GM23338 (cell line): Measurements from ENCODE around the gene EHD2. TPM values are rescaled to one million over a fixed set of nuclear protein-coding genes. Genes with fewer than 3 reads are reported as not detected.

Source experiments
- ATAC-seq: fragments of 200-7000 bp; cut with Tn5 transposase; 3 replicates; pipeline ENCODE4 v1.9.1; 2020
- DNase-seq: peaks from one replicate; pipeline ENCODE4 v3.0.0-alpha.2; 2015; ENCODE audit warnings: low spot score
- H2AFZ ChIP-seq: fragments of 200-600 bp; sonication (generic); 2 replicates; pipeline ENCODE4 v1.8.0; 2016; ENCODE audit warnings: antibody characterized with exemption, mild to moderate bottlenecking, moderate library complexity
- H3F3A ChIP-seq: fragments of 200-600 bp; sonication (generic); replicated peaks from 2 replicates; pipeline ENCODE4 v1.8.0; 2017; ENCODE audit warnings: antibody characterized with exemption, mixed run types, low read depth
- H3K27ac ChIP-seq: fragments of 200-600 bp; sonication (generic); 2 replicates; pipeline ENCODE4 v1.6.1; 2016; ENCODE audit warnings: low read depth
- H3K27me3 ChIP-seq: fragments of 200-600 bp; sonication (generic); 2 replicates; pipeline ENCODE4 v1.8.0; 2016; ENCODE audit warnings: mild to moderate bottlenecking, mixed run types, moderate library complexity; ENCODE audit not compliant: insufficient read depth
- H3K36me3 ChIP-seq: fragments of 200-600 bp; sonication (generic); 2 replicates; pipeline ENCODE4 v1.8.0; 2016; ENCODE audit warnings: mild to moderate bottlenecking; ENCODE audit not compliant: insufficient read depth
- H3K4me1 ChIP-seq: fragments of 200-600 bp; sonication (generic); 2 replicates; pipeline ENCODE4 v1.8.0; 2016; ENCODE audit warnings: mild to moderate bottlenecking, moderate library complexity; ENCODE audit not compliant: insufficient read depth
- H3K4me2 ChIP-seq: fragments of 200-600 bp; sonication (generic); 2 replicates; pipeline ENCODE4 v1.7.1; 2017; ENCODE audit warnings: mixed run types
- H3K4me3 ChIP-seq: fragments of 200-600 bp; sonication (generic); 2 replicates; pipeline ENCODE4 v1.6.1; 2016; ENCODE audit warnings: mixed run types
- H3K79me2 ChIP-seq: fragments of 200-600 bp; sonication (generic); replicated peaks from 2 replicates; pipeline ENCODE4 v1.8.0; 2017; ENCODE audit warnings: mild to moderate bottlenecking; ENCODE audit not compliant: insufficient read depth
- H3K9me2 ChIP-seq: fragments of 200-600 bp; sonication (generic); 2 replicates; pipeline ENCODE4 v1.8.0; 2017; ENCODE audit not compliant: insufficient read depth
- H4K20me1 ChIP-seq: fragments of 200-600 bp; sonication (generic); replicated peaks from 2 replicates; pipeline ENCODE4 v1.8.0; 2017; ENCODE audit warnings: mild to moderate bottlenecking; ENCODE audit not compliant: insufficient read depth
- H3K27ac Mint-ChIP-seq: 2 replicates; pipeline ENCODE4 v1.8.0; 2020; ENCODE audit warnings: inconsistent platforms, mild to moderate bottlenecking, moderate library complexity, mixed read lengths
- H3K27me3 Mint-ChIP-seq: 3 replicates; pipeline ENCODE4 v1.8.0; 2022; ENCODE audit warnings: low read depth, mild to moderate bottlenecking, moderate library complexity, mixed read lengths, inconsistent platforms; ENCODE audit not compliant: insufficient read depth, poor library complexity
- H3K36me3 Mint-ChIP-seq: 3 replicates; pipeline ENCODE4 v1.8.0; 2021; ENCODE audit warnings: low read depth, mild to moderate bottlenecking, inconsistent platforms, moderate library complexity, mixed read lengths
- H3K4me1 Mint-ChIP-seq: 3 replicates; pipeline ENCODE4 v1.8.0; 2020; ENCODE audit warnings: mild to moderate bottlenecking, inconsistent platforms, mixed read lengths
- H3K4me3 Mint-ChIP-seq: 3 replicates; pipeline ENCODE4 v1.8.0; 2021; ENCODE audit warnings: moderate library complexity, mild to moderate bottlenecking, inconsistent platforms, mixed read lengths
- H3K9me3 Mint-ChIP-seq: 3 replicates; pipeline ENCODE4 v1.8.0; 2020; ENCODE audit warnings: moderate library complexity, mild to moderate bottlenecking, inconsistent platforms, mixed read lengths
- CREB1 ChIP-seq: fragments of 250-450 bp; sonication (Bioruptor Pico); IDR thresholded peaks from 2 replicates; pipeline ENCODE4 v1.5.0; 2020; ENCODE audit warnings: low read depth, mild to moderate bottlenecking, moderate library complexity
- CTCF ChIP-seq, 2 experiments: fragments of 200-600 bp in 1 of 2; sonication (generic) in 1 of 2; conservative IDR thresholded peaks; 2 replicates each; pipeline versions ENCODE4 v1.5.1 to v1.6.1; 2016 to 2017; ENCODE audit warnings: antibody characterized with exemption in 2 of 2, low read depth in 2 of 2, mild to moderate bottlenecking in 2 of 2, moderate library complexity in 1 of 2
- EZH2 ChIP-seq: fragments of 200-600 bp; sonication (generic); IDR thresholded peaks from one replicate; pipeline ENCODE4 v1.8.0; 2017; ENCODE audit warnings: antibody characterized with exemption, mild to moderate bottlenecking, low read depth; ENCODE audit not compliant: unreplicated experiment
- POLR2AphosphoS5 ChIP-seq: IDR thresholded peaks from 2 replicates; pipeline ENCODE4 v1.6.1; 2016; ENCODE audit warnings: antibody characterized with exemption, low read depth
- STAT1 ChIP-seq: IDR thresholded peaks from one replicate; pipeline ENCODE4 v1.6.1; 2016; ENCODE audit warnings: antibody characterized with exemption; ENCODE audit not compliant: unreplicated experiment
- ZNF114 ChIP-seq: fragments of 250-450 bp; sonication (Bioruptor Pico); IDR thresholded peaks from 2 replicates; pipeline ENCODE4 v1.5.0; 2020; ENCODE audit warnings: mild to moderate bottlenecking, moderate library complexity
- polyA plus RNA-seq: library from polyadenylated mRNA; unstranded; fragments of >200 nt; fragmentation: Nextera tagmentation; extraction: Ambion mirVana; gene quantifications from 2 replicates; pipeline ENCODE4 v1.2.1, GENCODE V29; 2016
- total RNA-seq: library from RNA; depleted of rRNA; stranded (reverse); fragments of >200 nt; shearing (Covaris generic); gene quantifications from 2 replicates; pipeline ENCODE4 v1.2.3, GENCODE V29; 2014

Gene EHD2
- total and polyA plus RNA-seq, 2 experiments from 2014 or later: 6.6 to 10.8 TPM

GRCh38 chr19:47704656-47705055 lies 8.6 kb upstream of the EHD2 start:
- TF ChIP-seq STAT1 (no peak), POLR2AphosphoS5 (no peak), ZNF114 (CRISPR knock-in tag) (no peak), EZH2 (no peak), CREB1 (CRISPR knock-in tag) (no peak)
- no peaks in the 10 kb centered on the region for H3K9me2 ChIP-seq
- H3K4me1 ChIP-seq: no peaks in the 10 kb centered on the region
- H3K36me3 ChIP-seq: peaks cover 7% of the 10 kb centered on the region
- H3K4me3 Mint-ChIP-seq: no peak overlapping the region
- H3K27me3 Mint-ChIP-seq: peaks cover 21% of the 10 kb centered on the region
- no peak overlapping the region for H3K27ac ChIP-seq
- H3K27me3 ChIP-seq: no peaks in the 10 kb centered on the region
- DNase-seq (no peak), ATAC-seq (no peak)
- H3K9me3 Mint-ChIP-seq: no peaks in the 10 kb centered on the region
- H3K36me3 Mint-ChIP-seq: peaks cover 21% of the 10 kb centered on the region
- peaks cover 4% of the 10 kb centered on the region; the same call in 1 of the 2 replicates for H4K20me1 ChIP-seq
- H3K27ac Mint-ChIP-seq: no peak overlapping the region
- H3K79me2 ChIP-seq: no peaks in the 10 kb centered on the region
- H3F3A ChIP-seq: 0 out of 2 replicates have a peak, but pooled peaks cover 11% of the 10 kb centered on the region
- H3K4me1 Mint-ChIP-seq: peaks cover 3% of the 10 kb centered on the region; the same call in 1 of the 3 replicates
- H3K4me2 ChIP-seq: no peak overlapping the region
- H2AFZ ChIP-seq: no peak overlapping the region
- H3K4me3 ChIP-seq: no peak overlapping the region

- peak; percentile 96 for DNase-seq
- H3K4me2 ChIP-seq: no peak overlapping the region
- H3K4me3 Mint-ChIP-seq: peak overlapping the region; percentile 6; the same call in 2 of the 3 replicates
Measured at GRCh38 chr19:47707135-47707925, 5.9 kb upstream of the EHD2 start.

More at GRCh38 chr19:47707135-47707925, 5.9 kb upstream of the EHD2 start:
- Histone ChIP-seq H3K4me3 (no peak overlapping the region), H3K36me3 (no peaks in the 10 kb centered on the region), H4K20me1 (no peaks in the 10 kb centered on the region), H3F3A (0 out of 2 replicates have a peak, but pooled peaks cover 6% of the 10 kb centered on the region), H3K27me3 (no peaks in the 10 kb centered on the region), H2AFZ (peak overlapping the region; percentile 91; the same call in 1 of the 2 replicates), H3K27ac (no peak overlapping the region), H3K9me2 (no peaks in the 10 kb centered on the region), H3K4me1 (no peaks in the 10 kb centered on the region), H3K79me2 (no peaks in the 10 kb centered on the region)
- peak; percentile 96 for ATAC-seq
- H3K27ac Mint-ChIP-seq: no peak overlapping the region
- peaks cover 3% of the 10 kb centered on the region; the same call in 1 of the 3 replicates for H3K4me1 Mint-ChIP-seq
- no peaks in the 10 kb centered on the region for H3K9me3 Mint-ChIP-seq
- TF ChIP-seq POLR2AphosphoS5 (no peak), ZNF114 (CRISPR knock-in tag) (0 out of 2 replicates have a peak, but pooled peaks have one; percentile 46), CREB1 (CRISPR knock-in tag) (peak; percentile 51), CTCF (conservative IDR thresholded peaks at IDR 0.05; ENCODE audit: low read depth in 2 of 2) (peak; percentile 80 to 96)
- peaks cover 18% of the 10 kb centered on the region for H3K27me3 Mint-ChIP-seq
- peaks cover 12% of the 10 kb centered on the region; the same call in 2 of the 3 replicates for H3K36me3 Mint-ChIP-seq
